Tibial artery (tissue), 4 donors: Measurements from ENCODE around the gene BUB3.

Experiments
- DNase-seq, 2 donors: peaks; one replicate each; pipeline ENCODE4 v3.0.0-alpha.2; 2019
- H3K27ac ChIP-seq, 2 donors: fragments of 200-600 bp; sonication (generic) in 1 of 2; 1 replicate in 1 of 2; 2 replicates in 1 of 2; pipeline ENCODE4 v1.5.1; 2018 to 2019; ENCODE audit warnings: mild to moderate bottlenecking in 1 of 2
- H3K27me3 ChIP-seq, 2 donors: fragments of 200-600 bp; sonication (generic) in 1 of 2; one replicate each; pipeline versions ENCODE4 v1.5.1 to v1.6.0; 2016 to 2019
- H3K36me3 ChIP-seq, 3 donors: fragments of 200-600 bp; sonication (generic) in 2 of 3; one replicate each; pipeline ENCODE4 v1.5.1; 2016 to 2019; ENCODE audit warnings: mild to moderate bottlenecking in 2 of 3
- H3K4me1 ChIP-seq, 4 donors: fragments of 200-600 bp; sonication (generic) in 2 of 4; 1 replicate in 3 of 4; 2 replicates in 1 of 4; pipeline ENCODE4 v1.5.1; 2016 to 2019
- H3K4me3 ChIP-seq, 2 donors: fragments of 200-600 bp; sonication (generic) in 1 of 2; 1 replicate in 1 of 2; 2 replicates in 1 of 2; pipeline ENCODE4 v1.5.1; 2018 to 2019; ENCODE audit warnings: mild to moderate bottlenecking in 2 of 2
- H3K9me3 ChIP-seq, 3 donors: fragments of 200-600 bp; sonication (generic) in 1 of 3; one replicate each; pipeline ENCODE4 v1.5.1; 2016 to 2019
- intact Hi-C: fragments of 100-400 bp; cut with DNase I; formaldehyde crosslinking; loops from one replicate; pipeline ENCODE4 v1.15.0; 2023; ENCODE audit warnings: low total_unique reads
- TF ChIP-seq, protein P1 (sequence below), 2 experiments: fragments of 200-600 bp in 1 of 2; fragments of 450-650 bp in 1 of 2; IDR thresholded peaks; one replicate each; pipeline ENCODE4 v1.5.1; 2017 to 2019; ENCODE audit warnings: antibody characterized with exemption in 2 of 2, mild to moderate bottlenecking in 1 of 2, moderate library complexity in 1 of 2

BUB3 gene

GRCh38 chr10:123129618-123130271, 24.5 kb upstream of the BUB3 start:
- DNase-seq, result no peak
- intact Hi-C loops, result no loop called here
- peaks cover 3 to 93% of the 10 kb centered on the region in 2 donors for H3K27me3 ChIP-seq
- H3K4me1 ChIP-seq, result peaks cover 0 to 21% (median 13%) of the 10 kb centered on the region in 4 donors
- H3K36me3 ChIP-seq, result no peaks in the 10 kb centered on the region
- TF ChIP-seq, protein P1, sequence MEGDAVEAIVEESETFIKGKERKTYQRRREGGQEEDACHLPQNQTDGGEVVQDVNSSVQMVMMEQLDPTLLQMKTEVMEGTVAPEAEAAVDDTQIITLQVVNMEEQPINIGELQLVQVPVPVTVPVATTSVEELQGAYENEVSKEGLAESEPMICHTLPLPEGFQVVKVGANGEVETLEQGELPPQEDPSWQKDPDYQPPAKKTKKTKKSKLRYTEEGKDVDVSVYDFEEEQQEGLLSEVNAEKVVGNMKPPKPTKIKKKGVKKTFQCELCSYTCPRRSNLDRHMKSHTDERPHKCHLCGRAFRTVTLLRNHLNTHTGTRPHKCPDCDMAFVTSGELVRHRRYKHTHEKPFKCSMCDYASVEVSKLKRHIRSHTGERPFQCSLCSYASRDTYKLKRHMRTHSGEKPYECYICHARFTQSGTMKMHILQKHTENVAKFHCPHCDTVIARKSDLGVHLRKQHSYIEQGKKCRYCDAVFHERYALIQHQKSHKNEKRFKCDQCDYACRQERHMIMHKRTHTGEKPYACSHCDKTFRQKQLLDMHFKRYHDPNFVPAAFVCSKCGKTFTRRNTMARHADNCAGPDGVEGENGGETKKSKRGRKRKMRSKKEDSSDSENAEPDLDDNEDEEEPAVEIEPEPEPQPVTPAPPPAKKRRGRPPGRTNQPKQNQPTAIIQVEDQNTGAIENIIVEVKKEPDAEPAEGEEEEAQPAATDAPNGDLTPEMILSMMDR (IDR thresholded peaks at IDR 0.05), result no peak
- H3K9me3 ChIP-seq, result peaks cover 0 to 10% (median 0%) of the 10 kb centered on the region in 3 donors
- H3K27ac ChIP-seq, result no peak overlapping the region
- no peak overlapping the region for H3K4me3 ChIP-seq

- H3K27ac ChIP-seq, result no peak overlapping the region
- H3K4me3 ChIP-seq, result peak overlapping the region in 1 of 2 donors; percentile 10
- no peaks in the 10 kb centered on the region for H3K36me3 ChIP-seq
- intact Hi-C loops, result loop anchor here (2.0 kb wide), 1 partner anchor 430 kb away; no protein-coding TSS in a partner anchor
- peaks cover 7 to 98% of the 10 kb centered on the region in 2 donors for H3K27me3 ChIP-seq
- TF ChIP-seq, protein P1 (IDR thresholded peaks at IDR 0.05), result peak; percentile 79 to 91
- peaks cover 0 to 10% (median 0%) of the 10 kb centered on the region in 3 donors for H3K9me3 ChIP-seq
- DNase-seq, result peak; percentile 82 to 86
- peaks cover 0 to 51% (median 43%) of the 10 kb centered on the region in 4 donors for H3K4me1 ChIP-seq
Measured at GRCh38 chr10:123132576-123133477, 21.4 kb upstream of the BUB3 start.

DNA sequence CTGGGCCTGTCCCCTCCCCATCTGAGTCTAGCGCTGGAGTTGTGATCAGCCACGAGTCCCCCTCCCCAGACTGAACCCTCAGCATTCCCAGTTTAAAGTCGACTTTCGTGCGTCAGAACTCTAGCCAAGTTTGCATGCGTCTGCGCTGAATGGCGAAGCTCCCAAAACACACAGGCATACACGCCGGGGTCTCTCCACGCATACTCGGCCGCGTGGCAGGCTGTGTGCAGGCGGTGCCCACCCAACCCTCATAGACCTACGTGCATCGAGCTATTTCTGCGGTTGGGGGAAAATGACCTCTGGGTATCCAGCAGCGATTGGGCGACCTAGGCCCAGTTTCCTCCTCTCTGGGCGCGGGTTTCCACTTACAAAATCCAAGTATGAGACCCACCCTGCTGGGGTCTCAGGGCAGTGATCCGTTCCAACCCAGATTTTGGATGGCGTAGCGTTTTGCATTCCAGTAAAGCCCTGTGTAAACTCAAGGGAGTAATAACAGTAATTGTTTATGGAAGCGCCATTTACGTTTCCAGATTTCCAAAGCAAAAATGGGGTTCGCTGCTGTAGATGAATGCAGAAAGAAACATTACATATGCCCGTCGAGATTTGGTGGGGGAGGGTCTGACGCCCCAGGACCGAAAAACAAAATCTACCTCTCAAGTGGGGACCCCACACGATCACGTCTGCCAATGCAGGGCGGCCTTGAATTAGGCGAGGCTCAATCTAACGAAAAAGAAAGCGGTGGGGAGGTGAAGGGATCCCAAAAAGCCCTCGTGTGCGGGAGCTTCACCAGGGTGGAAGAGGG, 20.5 kb upstream of the BUB3 start:
- TF ChIP-seq, protein P1 (IDR thresholded peaks at IDR 0.05), result no peak
- no peak for DNase-seq
- no peaks in the 10 kb centered on the region for H3K36me3 ChIP-seq
- H3K27me3 ChIP-seq, result peaks cover 7 to 98% of the 10 kb centered on the region in 2 donors
- H3K4me3 ChIP-seq, result no peak overlapping the region
- H3K27ac ChIP-seq, result no peak overlapping the region
- intact Hi-C loops, result loop anchor here (2.0 kb wide), 1 partner anchor 429 kb away; no protein-coding TSS in a partner anchor
- H3K4me1 ChIP-seq, result peaks cover 0 to 52% (median 44%) of the 10 kb centered on the region in 4 donors
- peaks cover 0 to 1% (median 0%) of the 10 kb centered on the region in 3 donors for H3K9me3 ChIP-seq

DNA sequence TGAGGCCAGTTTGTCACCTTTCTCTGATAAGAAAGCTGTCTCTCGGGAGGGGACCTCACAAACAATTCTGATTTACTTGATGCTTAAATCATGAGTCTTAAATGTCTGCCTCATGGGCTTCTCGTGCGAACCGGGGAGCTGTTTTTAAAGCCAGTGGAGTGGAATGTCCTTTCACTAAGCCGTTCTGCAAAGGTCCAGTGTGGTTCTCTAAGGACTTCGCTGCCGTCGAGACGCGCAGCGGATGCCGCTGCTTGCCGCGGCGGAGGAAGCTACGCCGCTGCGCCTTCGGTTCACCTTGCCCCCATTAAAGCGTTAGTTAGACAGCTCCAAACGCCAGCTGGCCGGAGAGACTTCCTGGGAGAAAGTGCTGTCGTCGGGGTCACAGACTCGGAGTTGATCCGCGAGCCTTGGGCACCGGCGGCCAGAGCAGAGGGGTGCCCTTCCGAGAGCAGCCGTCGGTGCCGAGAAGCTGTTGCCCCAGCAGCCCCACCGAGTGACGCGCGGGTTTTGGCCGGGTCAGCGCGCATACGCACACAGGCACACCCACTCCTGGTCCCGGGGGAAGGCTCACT, 19.8 kb upstream of the BUB3 start:
- H3K27ac ChIP-seq, result no peak overlapping the region
- H3K4me3 ChIP-seq, result peak overlapping the region in 1 of 2 donors; percentile 48
- no peaks in the 10 kb centered on the region for H3K36me3 ChIP-seq
- no peak for DNase-seq
- H3K4me1 ChIP-seq, result peaks cover 0 to 52% (median 44%) of the 10 kb centered on the region in 4 donors
- no peaks in the 10 kb centered on the region for H3K9me3 ChIP-seq
- TF ChIP-seq, protein P1 (IDR thresholded peaks at IDR 0.05), result no peak
- intact Hi-C loops, result no loop called here
- H3K27me3 ChIP-seq, result peaks cover 7 to 98% of the 10 kb centered on the region in 2 donors

GRCh38 chr10:123134915-123135414, 19.2 kb upstream of the BUB3 start:
- Histone ChIP-seq H3K4me1 (peaks cover 0 to 54% (median 44%) of the 10 kb centered on the region in 4 donors), H3K27me3 (peaks cover 7 to 98% of the 10 kb centered on the region in 2 donors), H3K27ac (no peak overlapping the region), H3K9me3 (no peaks in the 10 kb centered on the region), H3K4me3 (peak overlapping the region in 1 of 2 donors; percentile 48), H3K36me3 (no peaks in the 10 kb centered on the region)
- TF ChIP-seq, protein P1 (IDR thresholded peaks at IDR 0.05), result no peak
- DNase-seq, result no peak
- intact Hi-C loops, result no loop called here
